HEK293 (cell line): ENCODE measurements around the gene BIRC5.

Experiments used
- CTCF ChIA-PET: fragments of 350-600 bp; formaldehyde crosslinking; extraction: SDS; loops from one replicate; lab custom pipeline; 2021; ENCODE audit warnings: antibody characterized with exemption; lab: Yijun Ruan, JAX
- POLR2A ChIA-PET: fragments of 300-600 bp; formaldehyde crosslinking; extraction: SDS; loops from one replicate; lab custom pipeline; 2020; ENCODE audit warnings: antibody characterized with exemption, inconsistent platforms; lab: Yijun Ruan, JAX
- H3K27ac ChIP-seq: fragments of 200-500 bp; sonication (Bioruptor generic); 2 replicates; pipeline ENCODE4 v1.5.1; 2014; ENCODE audit warnings: low read depth, low read length, control low read depth, inconsistent platforms; ENCODE audit errors: extremely low read depth
- H3K36me3 ChIP-seq, 2 experiments: fragments of 200-500 bp in 1 of 2; sonication (Bioruptor generic) in 1 of 2; 1 replicate in 1 of 2; 2 replicates in 1 of 2; pipeline ENCODE4 v1.5.1; 2014 to 2017; ENCODE audit warnings: inconsistent platforms in 2 of 2, low read length in 2 of 2; ENCODE audit not compliant: control insufficient read depth in 2 of 2, insufficient read depth in 1 of 2
- H3K4me1 ChIP-seq: fragments of 200-500 bp; sonication (Bioruptor generic); 2 replicates; pipeline ENCODE4 v1.5.1; 2014; ENCODE audit warnings: mild to moderate bottlenecking, low read length, inconsistent platforms; ENCODE audit not compliant: control insufficient read depth, insufficient read depth
- H3K4me3 ChIP-seq: 2 replicates; pipeline ENCODE4 v1.5.1; 2011; ENCODE audit warnings: low read depth, mild to moderate bottlenecking, control low read depth, low read length, moderate library complexity
- H3K9me3 ChIP-seq: fragments of 200-500 bp; sonication (Bioruptor generic); 2 replicates; pipeline ENCODE4 v1.5.1; 2014; ENCODE audit warnings: low read depth, low read length, inconsistent platforms; ENCODE audit not compliant: control insufficient read depth, insufficient read depth
- MYNN ChIP-seq: fragments of 450-650 bp; formaldehyde crosslinking; IDR thresholded peaks from 2 replicates; pipeline ENCODE4 v1.5.1; 2016; ENCODE audit warnings: missing biosample characterization, missing genetic modification characterization, borderline replicate concordance
- SP2 ChIP-seq: fragments of 450-650 bp; formaldehyde crosslinking; IDR thresholded peaks from 2 replicates; pipeline ENCODE4 v1.5.1; 2016; ENCODE audit warnings: missing biosample characterization, missing genetic modification characterization
- ZBTB1 ChIP-seq: fragments of 450-650 bp; formaldehyde crosslinking; IDR thresholded peaks from 2 replicates; pipeline ENCODE4 v1.5.1; 2016; ENCODE audit warnings: missing biosample characterization, missing genetic modification characterization
- ZBTB48 ChIP-seq: fragments of 450-650 bp; formaldehyde crosslinking; IDR thresholded peaks from 2 replicates; pipeline ENCODE4 v1.5.1; 2016; ENCODE audit warnings: missing biosample characterization, missing genetic modification characterization
- ZBTB7A ChIP-seq: fragments of 450-650 bp; formaldehyde crosslinking; IDR thresholded peaks from 2 replicates; pipeline ENCODE4 v1.5.1; 2016; ENCODE audit warnings: low read depth, missing biosample characterization, missing genetic modification characterization
- ZEB2 ChIP-seq: fragments of 450-650 bp; formaldehyde crosslinking; IDR thresholded peaks from 2 replicates; pipeline ENCODE4 v1.5.1; 2016; ENCODE audit warnings: missing biosample characterization, missing genetic modification characterization
- ZFP37 ChIP-seq: fragments of 450-650 bp; formaldehyde crosslinking; IDR thresholded peaks from 2 replicates; pipeline ENCODE4 v1.5.1; 2016; ENCODE audit warnings: missing biosample characterization, missing genetic modification characterization
- ZFP41 ChIP-seq: fragments of 450-650 bp; formaldehyde crosslinking; IDR thresholded peaks from 2 replicates; pipeline ENCODE4 v1.5.1; 2016; ENCODE audit warnings: missing biosample characterization, missing genetic modification characterization, borderline replicate concordance
- ZNF112 ChIP-seq: fragments of 450-650 bp; formaldehyde crosslinking; IDR thresholded peaks from 2 replicates; pipeline ENCODE4 v1.5.0; 2017; ENCODE audit warnings: missing biosample characterization, missing genetic modification characterization
- ZNF214 ChIP-seq: fragments of 450-650 bp; formaldehyde crosslinking; IDR thresholded peaks from 2 replicates; pipeline ENCODE4 v1.5.1; 2017; ENCODE audit warnings: missing biosample characterization, mild to moderate bottlenecking, missing genetic modification characterization, borderline replicate concordance
- ZNF239 ChIP-seq: fragments of 450-650 bp; formaldehyde crosslinking; IDR thresholded peaks from 2 replicates; pipeline ENCODE4 v1.5.1; 2016; ENCODE audit warnings: missing biosample characterization, missing genetic modification characterization
- ZNF26 ChIP-seq: fragments of 450-650 bp; formaldehyde crosslinking; IDR thresholded peaks from 2 replicates; pipeline ENCODE4 v1.5.1; 2016; ENCODE audit warnings: missing biosample characterization, missing genetic modification characterization
- ZNF266 ChIP-seq: fragments of 450-650 bp; formaldehyde crosslinking; IDR thresholded peaks from 2 replicates; pipeline ENCODE4 v1.5.1; 2016; ENCODE audit warnings: missing biosample characterization, missing genetic modification characterization, low read depth
- ZNF302 ChIP-seq: fragments of 450-650 bp; formaldehyde crosslinking; IDR thresholded peaks from 2 replicates; pipeline ENCODE4 v1.5.1; 2016; ENCODE audit warnings: missing biosample characterization, missing genetic modification characterization, low read depth
- ZNF433 ChIP-seq: fragments of 450-650 bp; formaldehyde crosslinking; IDR thresholded peaks from 2 replicates; pipeline ENCODE4 v1.5.1; 2016; ENCODE audit warnings: missing biosample characterization, missing genetic modification characterization, low read depth
- ZNF449 ChIP-seq: fragments of 450-650 bp; formaldehyde crosslinking; IDR thresholded peaks from 2 replicates; pipeline ENCODE4 v1.5.1; 2017; ENCODE audit warnings: missing biosample characterization, mild to moderate bottlenecking, missing genetic modification characterization, moderate library complexity
- ZNF501 ChIP-seq: fragments of 450-650 bp; formaldehyde crosslinking; IDR thresholded peaks from 2 replicates; pipeline ENCODE4 v1.5.1; 2016; ENCODE audit warnings: missing biosample characterization, missing genetic modification characterization
- ZNF514 ChIP-seq: fragments of 450-650 bp; formaldehyde crosslinking; IDR thresholded peaks from 2 replicates; pipeline ENCODE4 v1.5.1; 2016; ENCODE audit warnings: missing biosample characterization, missing genetic modification characterization
- ZNF571 ChIP-seq: fragments of 450-650 bp; formaldehyde crosslinking; IDR thresholded peaks from 2 replicates; pipeline ENCODE4 v1.5.0; 2017; ENCODE audit warnings: missing biosample characterization, missing genetic modification characterization
- ZNF600 ChIP-seq: fragments of 450-650 bp; formaldehyde crosslinking; IDR thresholded peaks from 2 replicates; pipeline ENCODE4 v1.5.1; 2016; ENCODE audit warnings: missing biosample characterization, missing genetic modification characterization
- ZNF664 ChIP-seq: fragments of 450-650 bp; formaldehyde crosslinking; IDR thresholded peaks from 2 replicates; pipeline ENCODE4 v1.5.1; 2016; ENCODE audit warnings: missing biosample characterization, missing genetic modification characterization
- ZNF701 ChIP-seq: fragments of 450-650 bp; formaldehyde crosslinking; IDR thresholded peaks from 2 replicates; pipeline ENCODE4 v1.5.1; 2016; ENCODE audit warnings: missing biosample characterization, missing genetic modification characterization
- ZSCAN16 ChIP-seq: fragments of 450-650 bp; formaldehyde crosslinking; IDR thresholded peaks from 2 replicates; pipeline ENCODE4 v1.5.1; 2016; ENCODE audit warnings: missing biosample characterization, missing genetic modification characterization
- ZXDB ChIP-seq: fragments of 450-650 bp; formaldehyde crosslinking; IDR thresholded peaks from 2 replicates; pipeline ENCODE4 v1.5.1; 2016; ENCODE audit warnings: missing biosample characterization, missing genetic modification characterization
- TF ChIP-seq, protein P1 (sequence below): fragments of 450-650 bp; formaldehyde crosslinking; IDR thresholded peaks from 2 replicates; pipeline ENCODE4 v1.5.1; 2016; ENCODE audit warnings: missing biosample characterization, missing genetic modification characterization

The BIRC5 gene

GRCh38 chr17:78226055-78226758 is 12.2 kb downstream of the BIRC5 start:
- Histone ChIP-seq H3K4me1 (no peaks in the 10 kb centered on the region), H3K9me3 (no peaks in the 10 kb centered on the region), H3K36me3 (peaks cover 31 to 41% of the 10 kb centered on the region in 2 experiments), H3K4me3 (no peak overlapping the region), H3K27ac (no peak overlapping the region)
- ChIA-PET POLR2A (interaction anchor here (0.8 to 3.2 kb wide), 3 partner anchors 12 to 39 kb away, joined by 4 to 15 read pairs (median 9); partner anchors contain the start of genes AFMID, BIRC5 and TK1), CTCF (interaction anchor here (1.3 to 2.1 kb wide), 3 partner anchors 25 to 196 kb away, joined by 4 to 15 read pairs (median 5); partner anchors contain the start of genes AFMID and TK1)
- TF ChIP-seq ZNF302 = no peak
- TF ChIP-seq ZBTB1 (tag by site-specific recombination) = no peak
- no peak for TF ChIP-seq ZNF26 (tag by site-specific recombination)
- TF ChIP-seq ZFP41 (tag by site-specific recombination) = no peak
- TF ChIP-seq ZNF239 = no peak
- TF ChIP-seq ZEB2 (tag by site-specific recombination) = peak; percentile 37; the same call in 1 of the 2 replicates
- TF ChIP-seq ZNF701 (tag by site-specific recombination) = no peak
- TF ChIP-seq ZNF664 = no peak
- no peak for TF ChIP-seq ZNF514
- TF ChIP-seq ZNF266 (tag by site-specific recombination) = no peak
- TF ChIP-seq, protein P1, sequence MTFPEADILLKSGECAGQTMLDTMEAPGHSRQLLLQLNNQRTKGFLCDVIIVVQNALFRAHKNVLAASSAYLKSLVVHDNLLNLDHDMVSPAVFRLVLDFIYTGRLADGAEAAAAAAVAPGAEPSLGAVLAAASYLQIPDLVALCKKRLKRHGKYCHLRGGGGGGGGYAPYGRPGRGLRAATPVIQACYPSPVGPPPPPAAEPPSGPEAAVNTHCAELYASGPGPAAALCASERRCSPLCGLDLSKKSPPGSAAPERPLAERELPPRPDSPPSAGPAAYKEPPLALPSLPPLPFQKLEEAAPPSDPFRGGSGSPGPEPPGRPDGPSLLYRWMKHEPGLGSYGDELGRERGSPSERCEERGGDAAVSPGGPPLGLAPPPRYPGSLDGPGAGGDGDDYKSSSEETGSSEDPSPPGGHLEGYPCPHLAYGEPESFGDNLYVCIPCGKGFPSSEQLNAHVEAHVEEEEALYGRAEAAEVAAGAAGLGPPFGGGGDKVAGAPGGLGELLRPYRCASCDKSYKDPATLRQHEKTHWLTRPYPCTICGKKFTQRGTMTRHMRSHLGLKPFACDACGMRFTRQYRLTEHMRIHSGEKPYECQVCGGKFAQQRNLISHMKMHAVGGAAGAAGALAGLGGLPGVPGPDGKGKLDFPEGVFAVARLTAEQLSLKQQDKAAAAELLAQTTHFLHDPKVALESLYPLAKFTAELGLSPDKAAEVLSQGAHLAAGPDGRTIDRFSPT (tag by site-specific recombination) = no peak
- no peak for TF ChIP-seq ZNF501 (tag by site-specific recombination)
- peak; percentile 96 for TF ChIP-seq MYNN
- peak; percentile 24; the same call in 1 of the 2 replicates for TF ChIP-seq ZNF600 (tag by site-specific recombination)
- TF ChIP-seq ZNF433 (tag by site-specific recombination) = no peak
- no peak for TF ChIP-seq ZXDB (tag by site-specific recombination)
- peak; percentile 69 for TF ChIP-seq ZNF449
- no peak for TF ChIP-seq ZFP37 (tag by site-specific recombination)
- TF ChIP-seq ZNF112 (tag by site-specific recombination) = no peak
- TF ChIP-seq ZNF214 (tag by site-specific recombination) = no peak
- no peak for TF ChIP-seq SP2 (tag by site-specific recombination)
- no peak for TF ChIP-seq ZBTB7A
- no peak for TF ChIP-seq ZBTB48 (tag by site-specific recombination)
- no peak for TF ChIP-seq ZNF571 (tag by site-specific recombination)
- no peak for TF ChIP-seq ZSCAN16
